HepG2 (cell line): ENCODE results near the gene SECTM1. TPM values are rescaled to one million over a fixed set of nuclear protein-coding genes. Genes with fewer than 3 reads are reported as not detected.

Experiments
- CBFB ChIP-seq: sonication (generic); formaldehyde crosslinking; IDR thresholded peaks from 2 replicates; pipeline ENCODE4 v1.4.0; 2020; ENCODE audit warnings: missing genetic modification reagents
- CERS6 ChIP-seq: sonication (generic); formaldehyde crosslinking; IDR thresholded peaks from 2 replicates; pipeline ENCODE4 v1.5.0; 2020; ENCODE audit warnings: missing genetic modification reagents
- CREM ChIP-seq, 2 experiments: sonication (generic) in 1 of 2; formaldehyde crosslinking in 1 of 2; IDR thresholded peaks; 2 replicates each; pipeline versions ENCODE4 v1.4.0 to v1.6.1; 2016 to 2020; ENCODE audit warnings: antibody characterized with exemption in 1 of 2, mild to moderate bottlenecking in 1 of 2, missing genetic modification reagents in 1 of 2
- DNMT3B ChIP-seq: conservative IDR thresholded peaks from 2 replicates; pipeline ENCODE4 v1.6.1; 2016; ENCODE audit warnings: missing biosample characterization, control low read depth
- HDAC2 ChIP-seq: sonication (generic); formaldehyde crosslinking; IDR thresholded peaks from 2 replicates; pipeline ENCODE4 v1.4.0; 2020; ENCODE audit warnings: missing genetic modification reagents
- HNF4G ChIP-seq, 2 experiments: sonication (generic) in 1 of 2; formaldehyde crosslinking in 1 of 2; IDR thresholded peaks; 2 replicates each; pipeline versions ENCODE4 v1.4.0 to v1.6.1; 2011 to 2020; ENCODE audit warnings: borderline replicate concordance in 2 of 2, low read depth in 2 of 2, mild to moderate bottlenecking in 2 of 2, low read length in 1 of 2, missing genetic modification reagents in 1 of 2, moderate library complexity in 1 of 2
- MAX ChIP-seq: IDR thresholded peaks from 2 replicates; pipeline ENCODE4 v1.6.1; 2012; ENCODE audit warnings: inconsistent platforms
- MAZ ChIP-seq, 2 experiments: sonication (generic) in 1 of 2; formaldehyde crosslinking in 1 of 2; IDR thresholded peaks; 2 replicates each; pipeline versions ENCODE4 v1.5.0 to v1.6.1; 2012 to 2020; ENCODE audit warnings: low read depth in 2 of 2, mild to moderate bottlenecking in 2 of 2, borderline replicate concordance in 1 of 2, improper control_type of control experiment in 1 of 2, low read length in 1 of 2, missing genetic modification reagents in 1 of 2, moderate library complexity in 1 of 2
- MYNN ChIP-seq: sonication (generic); formaldehyde crosslinking; IDR thresholded peaks from 2 replicates; pipeline ENCODE4 v1.4.0; 2020; ENCODE audit warnings: mild to moderate bottlenecking, low read depth, missing genetic modification reagents
- NAIF1 ChIP-seq: sonication (generic); formaldehyde crosslinking; IDR thresholded peaks from 2 replicates; pipeline ENCODE4 v1.5.0; 2020; ENCODE audit warnings: mild to moderate bottlenecking, missing genetic modification reagents, borderline replicate concordance
- PBX2 ChIP-seq: IDR thresholded peaks from 2 replicates; pipeline ENCODE4 v1.6.1; 2016; ENCODE audit warnings: control low read depth
- PLSCR1 ChIP-seq: sonication (generic); formaldehyde crosslinking; IDR thresholded peaks from 2 replicates; pipeline ENCODE4 v1.5.0; 2020; ENCODE audit warnings: missing genetic modification reagents, mild to moderate bottlenecking, borderline replicate concordance
- PTBP1 ChIP-seq: fragments of 200-400 bp; formaldehyde crosslinking; IDR thresholded peaks from 2 replicates; pipeline ENCODE4 v1.6.1; 2018; ENCODE audit warnings: low read length, low read depth; ENCODE audit not compliant: poor library complexity, severe bottlenecking
- TFDP2 ChIP-seq: sonication (generic); formaldehyde crosslinking; IDR thresholded peaks from 2 replicates; pipeline ENCODE4 v1.4.0; 2020; ENCODE audit warnings: missing genetic modification reagents
- TP53 ChIP-seq: sonication (generic); formaldehyde crosslinking; conservative IDR thresholded peaks from 2 replicates; pipeline ENCODE4 v1.4.0; 2020; ENCODE audit warnings: missing genetic modification reagents
- ZBTB25 ChIP-seq: IDR thresholded peaks from 2 replicates; pipeline ENCODE4 v1.6.1; 2018; ENCODE audit warnings: missing genetic modification reagents
- ZMAT3 ChIP-seq: sonication (generic); formaldehyde crosslinking; conservative IDR thresholded peaks from 2 replicates; pipeline ENCODE4 v1.7.0; 2021; ENCODE audit warnings: missing genetic modification reagents
- ZNF44 ChIP-seq: sonication (generic); formaldehyde crosslinking; IDR thresholded peaks from 2 replicates; pipeline ENCODE4 v1.5.1; 2020; ENCODE audit warnings: mild to moderate bottlenecking, missing genetic modification reagents
- ZNF558 ChIP-seq: sonication (generic); formaldehyde crosslinking; IDR thresholded peaks from 2 replicates; pipeline ENCODE4 v1.9.0; 2022; ENCODE audit warnings: mild to moderate bottlenecking, missing genetic modification reagents, borderline replicate concordance
- ZNF614 ChIP-seq: IDR thresholded peaks from 2 replicates; pipeline ENCODE4 v1.6.1; 2018; ENCODE audit warnings: missing biosample characterization, missing genetic modification reagents, inconsistent platforms, borderline replicate concordance
- ZNF670 ChIP-seq: sonication (generic); formaldehyde crosslinking; IDR thresholded peaks from 2 replicates; pipeline ENCODE4 v1.8.0; 2022; ENCODE audit warnings: mild to moderate bottlenecking, missing genetic modification reagents, borderline replicate concordance
- ZSCAN30 ChIP-seq: sonication (generic); formaldehyde crosslinking; IDR thresholded peaks from 2 replicates; pipeline ENCODE4 v1.5.0; 2020; ENCODE audit warnings: mild to moderate bottlenecking, missing genetic modification reagents
- polyA plus RNA-seq, 8 experiments: library from polyadenylated mRNA; depleted of rRNA in 3 of 8; stranded (reverse) in 7 of 8; unstranded in 1 of 8; fragments of >200 nt; fragmentation: Illumina TruSeq in 4 of 8; extraction: Trizol in 4 of 8; gene quantifications; 2 replicates each; pipeline versions ENCODE4 v1.2.1 to v1.2.3, GENCODE V29; 2011 to 2016; ENCODE audit warnings: low read depth in 4 of 8, missing spikeins in 1 of 8, mixed read lengths in 1 of 8; ENCODE audit not compliant: insufficient read depth in 1 of 8
- total RNA-seq, 5 experiments: library from RNA; depleted of rRNA; stranded (reverse); fragments of >200 nt; fragmentation: Illumina TruSeq; extraction: Trizol; gene quantifications; 2 replicates each; pipeline ENCODE4 v1.2.3, GENCODE V29; 2016; ENCODE audit warnings: low read depth in 1 of 5

SECTM1 gene
- total and polyA plus RNA-seq, 2 of the 13 experiments (the other 11 are each of a cell fraction or from before 2014, with no cell fraction given), result 3.5 to 5.3 TPM

- TF ChIP-seq PLSCR1 (CRISPR knock-in tag) (no peak), ZNF44 (CRISPR knock-in tag) (peak; percentile 90; the same call in 1 of the 2 replicates), HDAC2 (CRISPR knock-in tag) (no peak), TP53 (CRISPR knock-in tag) (no peak), HNF4G (IDR thresholded peaks at IDR 0.05; ENCODE audit: borderline replicate concordance, low read depth, low read length) (no peak), HNF4G (CRISPR knock-in tag; IDR thresholded peaks at IDR 0.05; ENCODE audit: borderline replicate concordance, low read depth) (peak; percentile 41; the same call in 1 of the 2 replicates), NAIF1 (CRISPR knock-in tag) (peak; percentile 87; the same call in 1 of the 2 replicates), MAX (peak; percentile 89), ZNF614 (CRISPR knock-in tag) (peak; percentile 91), CREM (IDR thresholded peaks at IDR 0.05) (peak; percentile 79), CREM (CRISPR knock-in tag; IDR thresholded peaks at IDR 0.05) (0 out of 2 replicates have a peak, but pooled peaks have one; percentile 50), ZSCAN30 (no peak), TFDP2 (CRISPR knock-in tag) (peak; percentile 27; the same call in 1 of the 2 replicates), ZBTB25 (CRISPR knock-in tag) (peak; percentile 89; the same call in 1 of the 2 replicates), CERS6 (peak; percentile 52; the same call in 1 of the 2 replicates), MYNN (CRISPR knock-in tag) (no peak), MAZ (IDR thresholded peaks at IDR 0.05; ENCODE audit: borderline replicate concordance, low read depth, low read length) (peak; percentile 27; the same call in 1 of the 2 replicates), MAZ (CRISPR knock-in tag; IDR thresholded peaks at IDR 0.05; ENCODE audit: low read depth) (peak; percentile 91), CBFB (CRISPR knock-in tag) (peak; percentile 67), DNMT3B (CRISPR knock-in tag) (no peak), ZNF670 (CRISPR knock-in tag) (peak; percentile 82; the same call in 1 of the 2 replicates), PTBP1 (no peak), ZMAT3 (CRISPR knock-in tag) (peak; percentile 88), PBX2 (CRISPR knock-in tag) (no peak), ZNF558 (CRISPR knock-in tag) (peak; percentile 17; the same call in 1 of the 2 replicates)
Measured at GRCh38 chr17:82273327-82274133, 60.0 kb downstream of the SECTM1 start, which contains the start of gene CSNK1D (continued).
